Sigmoid colon (tissue), 7 donors: ENCODE results near the gene YEATS2. TPM values are rescaled to one million over a fixed set of nuclear protein-coding genes. Genes with fewer than 3 reads are reported as not detected.
A peak's percentile ranks its signal among the peaks of the same experiment; 100 is the strongest.

ENCODE experiments used
- DNase-seq: peaks from one replicate; pipeline ENCODE4 v3.0.0-alpha.2; 2019
- H3K27ac ChIP-seq, 4 donors: fragments of 200-600 bp; sonication (generic); one replicate each; pipeline ENCODE4 v1.5.1; 2016 to 2019; ENCODE audit warnings: mild to moderate bottlenecking in 1 of 4
- H3K27me3 ChIP-seq, 3 donors: fragments of 200-600 bp; sonication (generic); one replicate each; pipeline ENCODE4 v1.5.1; 2019; ENCODE audit warnings: mild to moderate bottlenecking in 1 of 3
- H3K36me3 ChIP-seq, 4 donors: fragments of 200-600 bp; sonication (generic); one replicate each; pipeline ENCODE4 v1.5.1; 2016 to 2019
- H3K4me1 ChIP-seq, 4 donors: fragments of 200-600 bp; sonication (generic); one replicate each; pipeline ENCODE4 v1.5.1; 2017 to 2019
- H3K4me3 ChIP-seq, 4 donors: fragments of 200-600 bp; sonication (generic); one replicate each; pipeline ENCODE4 v1.5.1; 2017 to 2019; ENCODE audit warnings: mild to moderate bottlenecking in 2 of 4, moderate library complexity in 1 of 4
- H3K9me3 ChIP-seq, 4 donors: fragments of 200-600 bp in 3 of 4; sonication (generic) in 3 of 4; one replicate each; pipeline versions ENCODE4 v1.5.1 to v1.6.1; 2013 to 2019
- EP300 ChIP-seq, 4 donors: sonication (generic); formaldehyde crosslinking; IDR thresholded peaks; one replicate each; pipeline ENCODE4 v1.6.1; 2017; ENCODE audit warnings: antibody characterized with exemption in 4 of 4
- POLR2A ChIP-seq, 2 donors: fragments of 450-650 bp; IDR thresholded peaks; one replicate each; pipeline ENCODE4 v1.6.1; 2016; ENCODE audit warnings: antibody characterized with exemption in 2 of 2, mild to moderate bottlenecking in 2 of 2, moderate library complexity in 2 of 2
- POLR2AphosphoS5 ChIP-seq, 4 donors: sonication (generic); formaldehyde crosslinking; IDR thresholded peaks; one replicate each; pipeline ENCODE4 v1.6.1; 2017; ENCODE audit warnings: antibody characterized with exemption in 4 of 4
- whole genome bisulfite sequencing, 2 donors: extraction: QIAGEN DNeasy Blood & Tissue Kit; methylation state at CpG; one replicate each; pipeline ENCODE4 v1.1.7; 2013; 5-methylcytosine and 5-hydroxymethylcytosine counted together
- intact Hi-C: fragments of 100-400 bp; cut with DNase I; formaldehyde crosslinking; loops from one replicate; pipeline ENCODE4 v1.15.1; 2023
- polyA plus RNA-seq, 3 donors: library from polyadenylated mRNA; stranded (reverse); fragments of 200-250 nt; gene quantifications; one replicate each; pipeline ENCODE4 v1.2.3, GENCODE V29; 2013
- total RNA-seq, 4 donors: library from RNA; depleted of rRNA; stranded (reverse); fragments of >200 nt; gene quantifications; one replicate each; pipeline ENCODE4 v1.1.0, GENCODE V29; 2016
- TF ChIP-seq, protein P1 (sequence below), 4 experiments: fragments of 450-650 bp in 3 of 4; fragments of 200-600 bp in 1 of 4; IDR thresholded peaks; one replicate each; pipeline ENCODE4 v1.5.1; 2016 to 2019; ENCODE audit warnings: antibody characterized with exemption in 4 of 4, mild to moderate bottlenecking in 3 of 4, moderate library complexity in 2 of 4
- donor health status: healthy with polysubstance abuse.
- donor health status: Bipolar disorder and iron deficiency.
- donor health status: healthy.

YEATS2 gene
- total and polyA plus RNA-seq, 7 donors: 3.0 to 20.3 (median 13.2) TPM

DNA sequence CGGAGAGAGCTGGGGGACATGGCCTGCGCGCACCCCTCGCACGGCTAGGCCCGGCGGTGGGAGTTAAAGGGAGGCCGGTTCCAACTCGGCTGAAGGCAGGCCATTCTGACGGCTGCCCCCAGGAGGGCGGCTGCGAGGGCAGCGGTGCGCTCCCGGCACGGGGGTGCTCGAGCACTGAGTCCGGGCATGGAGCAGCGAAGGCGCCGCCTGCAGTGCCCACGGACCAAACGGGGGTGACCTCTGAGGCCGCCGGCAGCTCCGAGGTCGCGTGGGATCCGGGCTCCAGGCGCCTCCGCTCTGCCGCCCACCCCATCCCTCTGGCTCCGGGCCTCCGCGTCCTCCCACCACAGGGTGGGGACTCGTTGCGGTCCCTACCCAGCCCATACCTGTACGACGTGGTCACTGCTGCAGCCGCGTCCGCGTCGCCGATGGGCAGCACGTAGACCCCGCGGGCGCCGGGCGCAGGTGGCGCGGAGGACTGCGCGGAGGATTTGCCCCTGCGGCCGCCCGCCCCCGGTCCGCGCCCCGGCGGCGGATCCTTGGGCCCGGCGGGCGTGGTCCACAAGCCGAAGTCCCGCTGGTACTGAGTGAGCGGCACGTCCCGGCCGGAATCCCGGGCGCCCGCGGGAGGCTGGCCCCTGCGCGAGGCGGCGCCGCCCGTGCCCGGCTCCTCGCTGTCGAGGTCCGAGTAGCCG is 127.3 kb downstream of the YEATS2 start:
- DNase-seq: no peak
- intact Hi-C loops: no loop called here
- H3K36me3 ChIP-seq: peaks cover 0 to 16% (median 0%) of the 10 kb centered on the region in 4 donors
- TF ChIP-seq POLR2A (IDR thresholded peaks at IDR 0.05): no peak
- TF ChIP-seq, protein P1, sequence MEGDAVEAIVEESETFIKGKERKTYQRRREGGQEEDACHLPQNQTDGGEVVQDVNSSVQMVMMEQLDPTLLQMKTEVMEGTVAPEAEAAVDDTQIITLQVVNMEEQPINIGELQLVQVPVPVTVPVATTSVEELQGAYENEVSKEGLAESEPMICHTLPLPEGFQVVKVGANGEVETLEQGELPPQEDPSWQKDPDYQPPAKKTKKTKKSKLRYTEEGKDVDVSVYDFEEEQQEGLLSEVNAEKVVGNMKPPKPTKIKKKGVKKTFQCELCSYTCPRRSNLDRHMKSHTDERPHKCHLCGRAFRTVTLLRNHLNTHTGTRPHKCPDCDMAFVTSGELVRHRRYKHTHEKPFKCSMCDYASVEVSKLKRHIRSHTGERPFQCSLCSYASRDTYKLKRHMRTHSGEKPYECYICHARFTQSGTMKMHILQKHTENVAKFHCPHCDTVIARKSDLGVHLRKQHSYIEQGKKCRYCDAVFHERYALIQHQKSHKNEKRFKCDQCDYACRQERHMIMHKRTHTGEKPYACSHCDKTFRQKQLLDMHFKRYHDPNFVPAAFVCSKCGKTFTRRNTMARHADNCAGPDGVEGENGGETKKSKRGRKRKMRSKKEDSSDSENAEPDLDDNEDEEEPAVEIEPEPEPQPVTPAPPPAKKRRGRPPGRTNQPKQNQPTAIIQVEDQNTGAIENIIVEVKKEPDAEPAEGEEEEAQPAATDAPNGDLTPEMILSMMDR (IDR thresholded peaks at IDR 0.05): no peak
- TF ChIP-seq EP300 (IDR thresholded peaks at IDR 0.05): no peak
- TF ChIP-seq POLR2AphosphoS5 (IDR thresholded peaks at IDR 0.05): no peak
- peak overlapping the region; percentile 13 to 67 (median 56) for H3K4me3 ChIP-seq
- no peaks in the 10 kb centered on the region for H3K9me3 ChIP-seq
- peak overlapping the region in 2 of 4 donors; percentile 25 to 32 for H3K27ac ChIP-seq
- WGBS, 2 donors: 1% methylated on average over 88 of the region's 88 CpGs
- H3K4me1 ChIP-seq: peaks cover 0 to 18% (median 13%) of the 10 kb centered on the region in 4 donors
- H3K27me3 ChIP-seq: no peaks in the 10 kb centered on the region

DNA sequence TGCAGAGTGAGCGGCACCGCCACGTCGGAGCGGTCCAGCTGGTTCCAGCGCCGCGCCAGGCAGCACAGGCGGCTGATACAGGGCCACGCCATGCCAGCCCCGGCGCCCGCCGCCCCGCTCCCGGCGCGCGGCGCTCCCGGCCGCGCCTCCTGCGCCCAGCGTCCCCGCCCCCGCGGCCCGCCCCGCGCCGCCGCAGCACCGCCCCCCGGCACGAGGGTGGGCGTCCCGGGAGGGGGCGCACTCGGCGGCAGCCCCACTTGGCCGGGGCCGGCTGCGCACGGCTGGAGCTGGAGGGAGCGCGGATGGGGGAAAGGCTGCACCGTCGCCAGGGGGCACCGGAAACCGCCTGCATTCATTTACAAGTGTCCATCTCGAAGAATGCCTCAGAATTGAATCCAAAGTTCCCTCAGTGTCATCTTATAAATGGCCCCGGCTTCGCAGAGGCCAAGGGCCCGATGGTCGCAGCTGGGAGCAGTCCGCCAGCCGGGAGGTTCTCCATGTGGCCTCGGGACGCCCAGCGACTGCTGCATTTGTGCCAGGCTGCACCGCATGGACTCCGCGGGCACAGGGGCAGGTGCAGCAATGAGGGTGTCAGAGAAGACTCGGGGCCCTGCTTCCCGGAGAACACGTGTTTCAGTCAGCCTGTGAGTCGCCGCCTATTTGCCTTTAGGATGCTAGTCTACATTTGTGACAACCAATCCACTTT is 128.0 kb downstream of the YEATS2 start, which contains the start of gene MAP6D1:
TSS of gene MAP6D1 (minus strand) at position 122 of the 706 bp plus-strand sequence. CDS start at position 92, 30 bp downstream.
- DNase-seq: no peak
- 2 to 5% methylated on average over 69 of the region's 69 CpGs for WGBS, 2 donors
- peak within 1 kb of the TSS in 2 of 4 donors; percentile 25 to 32 for H3K27ac ChIP-seq

DNA sequence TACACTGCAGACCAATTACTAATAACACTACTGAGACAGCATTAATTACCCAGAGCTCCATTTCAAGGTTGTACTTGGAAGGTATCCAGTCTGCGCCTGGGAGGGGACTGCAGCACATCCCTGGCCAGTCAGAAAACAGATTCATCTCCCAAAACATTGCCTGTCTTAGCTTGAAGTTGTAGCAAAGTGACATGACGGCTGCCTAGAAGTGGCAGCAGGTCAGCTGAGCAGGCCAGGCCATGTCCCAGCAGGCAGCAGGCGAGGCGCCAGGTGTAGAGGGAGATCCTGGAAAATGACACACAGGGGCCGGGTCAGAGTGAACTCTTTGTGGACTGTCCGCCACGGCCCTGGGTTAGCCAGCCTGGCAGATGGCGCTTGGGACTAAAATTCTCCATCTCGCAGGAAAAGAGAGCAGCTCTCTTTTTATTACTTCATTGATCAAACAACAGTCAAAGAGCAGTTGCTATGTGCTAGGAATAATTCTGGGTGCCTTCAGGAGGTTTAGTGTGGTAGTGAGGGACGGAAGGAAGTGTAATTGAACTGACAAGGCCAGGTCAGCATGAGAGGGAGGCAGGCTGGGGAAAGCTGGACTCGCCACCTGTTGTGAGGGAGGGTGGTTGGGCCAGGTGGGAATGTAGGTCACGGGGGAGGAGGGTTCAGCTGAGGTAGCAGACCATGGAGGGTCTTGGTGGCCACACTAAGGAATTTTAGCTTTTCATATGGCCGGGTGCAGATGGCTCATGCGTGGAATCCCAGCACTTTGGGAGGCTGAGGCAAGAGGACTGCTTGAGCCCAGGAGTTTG is 129.1 kb downstream of the YEATS2 start:
- WGBS, 2 donors: 84 to 89% methylated on average over 14 of the region's 14 CpGs
- no peak for DNase-seq
- intact Hi-C loops: no loop called here
- no peak overlapping the region for H3K27ac ChIP-seq
- H3K36me3 ChIP-seq: peaks cover 0 to 34% (median 2%) of the 10 kb centered on the region in 4 donors
- H3K9me3 ChIP-seq: no peaks in the 10 kb centered on the region
- H3K4me3 ChIP-seq: no peak overlapping the region
- H3K27me3 ChIP-seq: no peaks in the 10 kb centered on the region
- H3K4me1 ChIP-seq: peaks cover 0 to 18% (median 13%) of the 10 kb centered on the region in 4 donors
- TF ChIP-seq, protein P1 (IDR thresholded peaks at IDR 0.05): no peak
- no peak for TF ChIP-seq POLR2A (IDR thresholded peaks at IDR 0.05)

More for the DNA sequence above, 128.0 kb downstream of the YEATS2 start, which contains the start of gene MAP6D1:
- Histone ChIP-seq H3K4me3 (peak within 1 kb of the TSS; percentile 13 to 67 (median 56)), H3K36me3 (peaks cover 0 to 23% (median 0%) of the 10 kb centered on the region in 4 donors), H3K4me1 (peaks cover 0 to 18% (median 13%) of the 10 kb centered on the region in 4 donors), H3K27me3 (no peaks in the 10 kb centered on the region), H3K9me3 (no peaks in the 10 kb centered on the region)
- TF ChIP-seq POLR2A (IDR thresholded peaks at IDR 0.05) (no peak), POLR2AphosphoS5 (IDR thresholded peaks at IDR 0.05) (no peak), EP300 (IDR thresholded peaks at IDR 0.05) (no peak)
- TF ChIP-seq, protein P1 (IDR thresholded peaks at IDR 0.05): no peak
- intact Hi-C loops: no loop called here

DNA sequence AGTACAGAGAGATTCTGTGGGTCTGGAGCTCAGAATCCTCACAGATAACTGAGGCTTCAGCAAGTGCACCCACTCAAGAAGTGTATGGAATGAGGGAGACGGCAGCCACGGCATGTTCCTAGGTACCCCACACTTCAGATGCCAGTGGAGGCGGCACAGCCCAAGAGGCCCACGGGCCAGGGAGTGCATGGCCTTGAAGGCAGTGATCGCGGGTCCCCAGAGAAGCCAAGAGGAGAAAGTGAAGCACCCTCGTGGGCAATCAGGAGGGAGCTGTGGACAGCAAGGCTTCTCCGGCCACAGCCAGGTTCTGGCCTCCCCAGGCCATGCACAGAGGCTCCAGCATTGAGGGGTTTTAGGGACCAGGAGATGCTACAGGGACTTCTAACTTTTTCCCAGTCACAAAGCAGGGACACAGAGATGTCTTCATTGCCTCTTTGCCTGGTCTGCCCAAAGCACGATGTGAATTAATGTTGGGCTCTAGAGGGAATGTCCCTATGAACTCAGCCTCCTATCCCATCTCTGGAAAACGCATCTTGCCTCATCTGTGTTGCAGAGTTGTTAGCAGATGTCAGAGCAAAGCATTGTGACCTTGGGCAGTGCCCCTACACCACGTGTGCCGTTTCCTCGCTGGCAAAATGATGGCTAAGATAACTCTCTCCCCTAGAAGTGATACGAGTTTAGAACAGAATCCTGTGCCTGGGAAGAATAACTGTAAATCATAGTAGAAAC is 130.4 kb downstream of the YEATS2 start:
- Histone ChIP-seq H3K9me3 (no peaks in the 10 kb centered on the region), H3K36me3 (peaks cover 6 to 47% (median 10%) of the 10 kb centered on the region in 4 donors), H3K27ac (no peak overlapping the region), H3K4me1 (peaks cover 0 to 18% (median 13%) of the 10 kb centered on the region in 4 donors), H3K4me3 (no peak overlapping the region), H3K27me3 (no peaks in the 10 kb centered on the region)
- intact Hi-C loops: no loop called here
- TF ChIP-seq POLR2A (IDR thresholded peaks at IDR 0.05) (no peak), POLR2AphosphoS5 (IDR thresholded peaks at IDR 0.05) (no peak), EP300 (IDR thresholded peaks at IDR 0.05) (no peak)
- TF ChIP-seq, protein P1 (IDR thresholded peaks at IDR 0.05): no peak
- 87 to 91% methylated on average over 14 of the region's 14 CpGs for WGBS, 2 donors
- DNase-seq: no peak
